Thymus (tissue), 14 donors: ENCODE results near the gene MGARP. TPM values are rescaled to one million over a fixed set of nuclear protein-coding genes. Genes with fewer than 3 reads are reported as not detected.
A peak's percentile ranks its signal among the peaks of the same experiment; 100 is the strongest.
"Not testable (repeated sequence)": the region's sequence is repeated elsewhere in the genome, so short reads cannot be mapped to it uniquely, and the experiment has no call there.

Experiments used
- DNase-seq, 9 donors: peaks; one replicate each; pipeline ENCODE4 v3.0.0-alpha.2; 2013; ENCODE audit warnings: low spot score in 9 of 9, low read depth in 6 of 9, missing footprints in 1 of 9
- H3K27ac ChIP-seq, 2 donors: one replicate each; pipeline ENCODE4 v1.5.1; 2013; ENCODE audit warnings: control low read depth in 1 of 2, low read depth in 1 of 2, low read length in 1 of 2, mild to moderate bottlenecking in 1 of 2, moderate library complexity in 1 of 2
- H3K27me3 ChIP-seq, 2 donors: one replicate each; pipeline ENCODE4 v1.5.1; 2013; ENCODE audit warnings: low read length in 1 of 2; ENCODE audit not compliant: control insufficient read depth in 2 of 2, insufficient read depth in 1 of 2
- H3K36me3 ChIP-seq, 2 donors: one replicate each; pipeline ENCODE4 v1.5.1; 2013; ENCODE audit warnings: low read length in 1 of 2, mild to moderate bottlenecking in 1 of 2, moderate library complexity in 1 of 2; ENCODE audit not compliant: control insufficient read depth in 2 of 2, insufficient read depth in 2 of 2
- H3K4me1 ChIP-seq, 2 donors: one replicate each; pipeline ENCODE4 v1.5.1; 2013; ENCODE audit warnings: low read length in 2 of 2; ENCODE audit not compliant: control insufficient read depth in 2 of 2, insufficient read depth in 2 of 2
- H3K4me3 ChIP-seq, 2 donors: one replicate each; pipeline ENCODE4 v1.5.1; 2013; ENCODE audit warnings: low read length in 2 of 2, control low read depth in 1 of 2, mild to moderate bottlenecking in 1 of 2
- H3K9me3 ChIP-seq, 2 donors: one replicate each; pipeline ENCODE4 v1.5.1; 2013; ENCODE audit warnings: low read length in 1 of 2, mild to moderate bottlenecking in 1 of 2; ENCODE audit not compliant: control insufficient read depth in 2 of 2, insufficient read depth in 1 of 2
- WGBS: extraction: QIAGEN DNeasy Blood & Tissue Kit; methylation state at CpG from one replicate; pipeline ENCODE4 v1.1.7; 2013; 5-methylcytosine and 5-hydroxymethylcytosine counted together
- long read RNA-seq, 10 donors: transcript quantifications; one replicate each; lab custom pipeline, GENCODE V29; 2026
- polyA plus RNA-seq: library from polyadenylated mRNA; stranded (reverse); fragments of 200-250 nt; gene quantifications from one replicate; pipeline ENCODE4 v1.2.3, GENCODE V29; 2013
- total RNA-seq: library from RNA; stranded (reverse); fragments of 120-200 nt; gene quantifications from one replicate; pipeline ENCODE4 v1.2.4, GENCODE V29; 2013
- donor health status: healthy.

MGARP gene
- total RNA-seq: 0.19 TPM
- polyA plus RNA-seq: 0.80 TPM
- long read RNA-seq, donor 1: 0 reads
- long read RNA-seq, donor 2: 0 reads
- long read RNA-seq, donor 3: 0 reads
- long read RNA-seq, donor 4: 0 reads
- long read RNA-seq, donor 5: 0 reads
- long read RNA-seq, donor 6: 0 reads
- long read RNA-seq, donor 7, partial matches to known transcripts: 0 of 4 reads
- long read RNA-seq, donor 7, other reads (novel, unspliced or antisense): 0 of 4 reads
- long read RNA-seq, donor 8: 0 reads
- long read RNA-seq, donor 9: 0 reads
- long read RNA-seq, donor 10: 0 reads

DNA sequence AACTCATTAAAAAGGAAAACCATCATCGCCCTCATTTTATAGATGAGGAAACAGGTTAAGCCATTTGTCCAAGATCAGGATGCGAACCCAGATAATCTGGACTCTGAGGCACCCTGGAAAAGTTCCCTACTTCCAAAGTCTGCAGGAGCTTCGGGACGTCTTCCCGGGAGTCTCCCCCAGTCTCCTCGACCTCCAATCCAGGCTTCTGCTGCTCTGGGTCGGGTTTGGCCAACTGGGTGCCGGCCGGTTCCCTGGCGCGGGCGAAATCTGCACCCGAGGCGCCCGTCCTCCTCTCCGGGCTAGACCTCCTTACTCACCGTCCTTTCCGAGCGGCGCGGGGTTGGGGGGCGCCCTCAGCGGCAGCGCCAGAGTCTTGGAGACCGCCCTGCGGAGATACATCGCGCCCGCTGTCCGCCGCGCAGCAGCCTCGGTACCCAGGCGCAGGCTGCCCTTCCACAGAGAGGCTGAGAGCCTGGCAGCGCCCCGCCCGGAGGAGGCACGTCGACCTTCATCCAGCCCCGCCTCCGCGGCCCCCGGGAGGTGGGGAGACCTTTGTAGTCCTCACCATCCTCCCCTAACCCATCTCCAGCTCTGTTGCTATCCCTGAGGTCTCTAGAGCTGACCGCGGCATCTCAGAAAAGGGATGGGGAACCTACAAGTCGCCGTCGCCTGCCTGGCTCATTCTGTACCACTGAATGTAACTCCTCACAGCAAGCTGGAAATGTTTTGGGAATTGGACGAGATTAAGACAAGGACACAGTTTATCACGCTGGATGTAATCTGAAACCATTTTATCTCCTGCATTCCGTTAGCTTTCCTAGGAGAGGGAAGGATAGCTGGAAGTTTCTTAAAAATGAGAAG lies at the start of gene MGARP:
MGARP (minus strand) TSS at position 466 of the 861 bp plus-strand sequence; CDS start at position 399, 67 bp downstream.
- Histone ChIP-seq H3K4me1 (peaks cover 12 to 15% of the 10 kb centered on the region in 2 donors), H3K4me3 (peak within 1 kb of the TSS; percentile 14 to 42), H3K9me3 (peaks cover 0 to 6% of the 10 kb centered on the region in 2 donors), H3K27ac (no peak within 1 kb of the TSS), H3K36me3 (no peaks in the 10 kb centered on the region), H3K27me3 (peaks cover 31 to 59% of the 10 kb centered on the region in 2 donors)
- 9% methylated on average over 51 of the region's 51 CpGs for WGBS
- DNase-seq: peak in 1 of 9 donors; percentile 25

DNA sequence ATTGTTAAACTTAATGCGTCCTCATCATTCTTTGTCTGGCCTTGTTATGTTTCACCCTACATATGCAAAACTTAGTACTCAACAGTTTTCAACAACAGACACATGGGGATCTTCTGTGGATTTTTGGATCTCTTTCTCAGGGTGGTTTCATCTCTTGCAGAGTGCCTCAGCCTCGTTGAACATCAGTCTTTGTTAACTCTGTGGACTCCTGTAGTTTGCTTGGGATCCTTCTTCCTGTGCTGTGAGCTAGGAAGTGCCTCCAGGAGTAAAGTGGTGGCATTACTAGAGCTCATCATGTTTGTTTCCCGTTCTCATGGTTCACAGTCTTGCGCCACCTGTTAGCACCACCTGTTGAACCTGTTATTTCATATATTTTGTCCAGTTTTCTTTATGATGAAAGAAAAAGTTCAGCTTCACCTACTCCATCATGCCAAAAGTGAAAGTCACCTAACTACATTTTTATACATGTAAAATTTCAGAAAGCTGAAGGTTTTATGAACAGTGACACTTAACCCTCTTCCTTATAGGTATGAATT lies 49.7 kb upstream of the MGARP start:
- no peaks in the 10 kb centered on the region for H3K4me1 ChIP-seq
- no peaks in the 10 kb centered on the region for H3K27me3 ChIP-seq
- H3K9me3 ChIP-seq: peaks cover 0 to 5% of the 10 kb centered on the region in 2 donors
- no peak for DNase-seq
- no peak overlapping the region for H3K4me3 ChIP-seq
- WGBS: 96% methylated on average over 4 of the region's 4 CpGs
- H3K36me3 ChIP-seq: peaks cover 0 to 19% of the 10 kb centered on the region in 2 donors
- H3K27ac ChIP-seq: no peak overlapping the region

DNA sequence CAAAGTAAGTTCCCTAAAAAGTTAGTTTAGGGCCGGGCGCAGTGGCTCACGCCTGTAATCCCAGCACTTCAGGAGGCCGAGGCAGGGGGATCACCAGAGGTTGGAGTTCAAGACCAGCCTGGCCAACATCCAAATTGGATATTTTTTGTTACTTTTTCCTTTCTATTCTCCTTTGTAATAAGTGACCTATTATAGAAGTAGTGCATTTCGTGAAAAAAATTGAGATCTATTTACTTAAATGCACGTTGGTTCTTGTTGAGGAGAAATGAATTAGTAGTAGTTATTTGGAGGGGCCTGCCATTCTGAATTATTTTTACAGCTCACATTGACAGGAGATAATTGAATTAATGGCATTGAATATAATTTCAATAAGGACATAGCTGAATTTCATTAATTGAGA lies 44.6 kb upstream of the MGARP start:
- peaks cover 0 to 5% of the 10 kb centered on the region in 2 donors for H3K9me3 ChIP-seq
- peaks cover 0 to 3% of the 10 kb centered on the region in 2 donors for H3K4me1 ChIP-seq
- WGBS: 98% methylated on average over 6 of the region's 6 CpGs
- no peak overlapping the region for H3K27ac ChIP-seq
- no peaks in the 10 kb centered on the region for H3K27me3 ChIP-seq
- H3K4me3 ChIP-seq: no peak overlapping the region
- no peak for DNase-seq
- H3K36me3 ChIP-seq: peaks cover 0 to 11% of the 10 kb centered on the region in 2 donors

DNA sequence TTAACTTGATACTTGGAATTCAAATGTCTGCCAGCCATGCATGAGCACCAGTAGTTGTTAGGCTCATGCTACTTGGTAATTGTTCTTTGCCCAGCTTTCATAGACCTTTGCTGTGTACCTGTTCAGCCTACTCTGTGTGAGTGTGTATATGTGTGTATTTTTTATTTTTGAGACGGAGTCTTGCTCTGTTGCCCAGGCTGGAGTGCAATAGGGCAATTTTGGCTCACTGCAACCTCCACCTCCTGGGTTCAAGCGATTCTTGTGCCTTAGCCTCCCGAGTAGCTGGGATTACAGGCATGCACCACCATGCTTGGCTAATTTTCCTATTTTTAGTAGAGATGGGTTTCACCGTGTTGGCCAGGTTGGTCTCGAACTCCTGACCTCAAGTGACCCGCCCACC lies 42.5 kb upstream of the MGARP start:
- H3K36me3 ChIP-seq, H3K9me3 ChIP-seq, H3K4me3 ChIP-seq, H3K4me1 ChIP-seq, H3K27me3 ChIP-seq, DNase-seq, H3K27ac ChIP-seq: not testable (repeated sequence)
- 99% methylated on average over 6 of the region's 6 CpGs for WGBS

DNA sequence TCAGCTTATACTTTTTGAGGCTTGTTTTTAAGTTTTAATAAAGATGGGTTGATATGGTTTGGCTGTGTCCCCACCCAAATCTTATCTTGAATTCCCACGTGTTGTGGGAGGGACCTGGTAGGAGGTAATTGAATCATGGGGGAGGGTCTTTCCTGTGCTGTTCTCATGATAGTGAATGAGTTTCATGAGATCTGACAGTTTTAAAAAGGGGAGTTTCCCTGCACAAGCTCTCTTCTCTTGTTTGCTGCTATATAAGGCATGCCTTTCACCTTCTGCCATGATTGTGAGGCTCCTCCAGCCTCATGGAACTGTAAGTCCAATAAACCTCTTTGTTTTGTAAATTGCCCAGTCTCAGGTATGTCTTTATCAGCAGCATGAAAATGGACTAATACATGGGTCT lies 42.0 kb upstream of the MGARP start:
- WGBS: 93% methylated on average over 1 of the region's 1 CpG
- H3K4me1 ChIP-seq, H3K27ac ChIP-seq, DNase-seq, H3K4me3 ChIP-seq, H3K9me3 ChIP-seq, H3K27me3 ChIP-seq, H3K36me3 ChIP-seq: not testable (repeated sequence)

DNA sequence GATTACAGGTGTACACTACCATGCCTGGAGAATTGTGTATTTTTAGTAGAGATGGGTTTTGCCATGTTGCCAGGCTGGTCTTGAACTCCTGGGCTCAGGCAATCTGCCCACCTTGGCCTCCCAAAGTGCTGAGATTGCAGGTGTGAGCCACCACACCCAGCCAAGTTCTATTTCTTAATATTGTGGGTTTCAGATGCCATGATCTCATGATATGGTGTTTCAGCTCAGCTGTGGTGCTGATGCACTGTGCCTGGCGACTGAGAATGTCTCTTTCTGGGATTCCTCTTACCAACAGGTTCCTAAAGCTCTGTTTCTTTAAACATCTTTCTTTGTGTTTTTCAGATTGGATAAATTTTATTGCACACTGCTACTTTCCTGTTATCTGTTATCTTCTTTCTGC lies 39.5 kb upstream of the MGARP start:
- Histone ChIP-seq H3K27me3 (no peaks in the 10 kb centered on the region), H3K36me3 (no peaks in the 10 kb centered on the region), H3K27ac (no peak overlapping the region), H3K9me3 (peaks cover 0 to 6% of the 10 kb centered on the region in 2 donors), H3K4me1 (peaks cover 0 to 7% of the 10 kb centered on the region in 2 donors), H3K4me3 (no peak overlapping the region)
- 93% methylated on average over 1 of the region's 1 CpG for WGBS
- DNase-seq: no peak

DNA sequence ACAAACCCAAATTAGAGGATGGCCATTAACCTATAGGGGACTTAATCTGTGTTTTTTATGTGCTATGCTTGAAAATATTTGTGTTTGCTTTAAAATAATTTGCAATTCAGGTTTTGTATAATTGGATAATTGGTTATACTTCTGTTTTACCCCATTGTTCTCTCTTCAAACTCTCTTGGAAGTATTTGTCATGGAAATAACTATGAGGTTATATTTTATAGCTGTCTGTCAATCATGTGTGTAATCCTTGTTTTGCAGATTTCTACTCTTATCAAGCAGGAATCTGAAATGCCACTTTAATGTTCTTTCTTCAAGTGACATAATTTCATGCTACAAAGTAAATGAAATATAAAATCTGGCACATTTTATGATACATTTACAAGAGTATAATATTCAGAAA lies 37.6 kb upstream of the MGARP start:
- H3K36me3 ChIP-seq: no peaks in the 10 kb centered on the region
- H3K27ac ChIP-seq: no peak overlapping the region
- DNase-seq: no peak
- no peak overlapping the region for H3K4me3 ChIP-seq
- H3K4me1 ChIP-seq: peaks cover 0 to 4% of the 10 kb centered on the region in 2 donors
- H3K27me3 ChIP-seq: no peaks in the 10 kb centered on the region
- peaks cover 0 to 6% of the 10 kb centered on the region in 2 donors for H3K9me3 ChIP-seq

DNA sequence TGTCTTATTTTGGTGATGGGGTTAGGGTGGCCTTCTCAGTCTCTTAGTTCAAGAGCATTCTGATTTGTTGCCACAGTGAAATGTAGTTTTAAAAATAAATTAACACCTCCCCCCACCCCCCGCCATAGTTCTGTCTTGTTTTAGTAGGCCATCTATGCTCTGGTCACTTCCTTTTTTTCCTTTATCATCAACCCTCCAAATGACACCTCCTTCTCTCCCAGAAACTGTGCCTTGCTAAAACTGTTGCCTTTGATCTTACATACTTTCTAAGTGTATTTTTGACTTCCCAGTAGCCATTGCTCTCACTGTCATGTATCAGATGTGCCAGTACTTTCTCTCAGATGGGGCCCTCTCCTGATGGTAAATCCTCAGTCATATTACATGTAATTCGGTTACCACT lies 36.7 kb upstream of the MGARP start:
- Histone ChIP-seq H3K36me3 (no peaks in the 10 kb centered on the region), H3K9me3 (peaks cover 0 to 6% of the 10 kb centered on the region in 2 donors), H3K27ac (no peak overlapping the region), H3K4me1 (peaks cover 0 to 6% of the 10 kb centered on the region in 2 donors), H3K27me3 (no peaks in the 10 kb centered on the region), H3K4me3 (no peak overlapping the region)
- WGBS: 96% methylated on average over 2 of the region's 2 CpGs
- DNase-seq: no peak

DNA sequence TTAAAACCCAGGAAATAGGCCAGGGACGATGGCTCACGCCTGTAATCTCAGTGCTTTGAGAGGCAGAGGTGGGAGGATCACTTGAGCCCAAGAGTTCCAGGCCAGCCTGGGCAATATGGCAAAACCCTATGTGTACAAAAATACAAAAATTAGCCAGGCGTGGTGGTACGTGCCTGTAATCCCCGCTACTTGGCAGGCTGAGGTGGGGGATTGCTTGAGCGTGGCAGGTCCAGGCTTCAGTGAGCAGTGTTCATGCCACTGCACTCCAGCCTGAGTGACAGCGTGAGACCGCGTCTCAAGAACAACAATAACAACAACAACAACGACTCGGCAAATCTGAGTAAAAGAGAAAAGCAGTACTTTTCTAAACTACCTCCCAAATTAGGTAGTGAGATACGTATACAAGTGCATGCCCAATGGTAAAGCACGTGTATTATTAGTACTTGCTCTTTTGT lies 35.2 kb upstream of the MGARP start:
- Histone ChIP-seq H3K4me1 (peaks cover 0 to 6% of the 10 kb centered on the region in 2 donors), H3K9me3 (peaks cover 0 to 6% of the 10 kb centered on the region in 2 donors), H3K27ac (no peak overlapping the region), H3K4me3 (no peak overlapping the region), H3K27me3 (no peaks in the 10 kb centered on the region), H3K36me3 (no peaks in the 10 kb centered on the region)
- WGBS: 94% methylated on average over 13 of the region's 13 CpGs
- DNase-seq: no peak
